Glutamatergic neuron (in vitro differentiated cells): ENCODE results near the gene FAM107B. TPM values are rescaled to one million over a fixed set of nuclear protein-coding genes. Genes with fewer than 3 reads are reported as not detected.

Experiments
- DNase-seq: peaks from one replicate; pipeline ENCODE4 v3.0.0; 2022
- H3K27ac Mint-ChIP-seq: one replicate; pipeline ENCODE4 v1.8.0; 2020; ENCODE audit warnings: mild to moderate bottlenecking, mixed read lengths, inconsistent platforms; ENCODE audit not compliant: unreplicated experiment
- H3K27me3 Mint-ChIP-seq: one replicate; pipeline ENCODE4 v1.8.0; 2020; ENCODE audit warnings: mild to moderate bottlenecking, moderate library complexity, mixed read lengths, inconsistent platforms; ENCODE audit not compliant: unreplicated experiment
- H3K36me3 Mint-ChIP-seq: one replicate; pipeline ENCODE4 v1.8.0; 2020; ENCODE audit warnings: mild to moderate bottlenecking, mixed read lengths, inconsistent platforms; ENCODE audit not compliant: unreplicated experiment
- H3K4me1 Mint-ChIP-seq: one replicate; pipeline ENCODE4 v1.8.0; 2020; ENCODE audit warnings: mild to moderate bottlenecking, low read depth, mixed read lengths, inconsistent platforms; ENCODE audit not compliant: unreplicated experiment
- H3K4me3 Mint-ChIP-seq: one replicate; pipeline ENCODE4 v1.8.0; 2020; ENCODE audit warnings: mild to moderate bottlenecking, mixed read lengths, inconsistent platforms; ENCODE audit not compliant: unreplicated experiment
- H3K9me3 Mint-ChIP-seq: one replicate; pipeline ENCODE4 v1.8.0; 2020; ENCODE audit warnings: mild to moderate bottlenecking, moderate library complexity, mixed read lengths, inconsistent platforms; ENCODE audit not compliant: unreplicated experiment
- CTCF ChIP-seq: fragments of 200-600 bp; sonication (generic); IDR thresholded peaks from one replicate; pipeline ENCODE4 v1.5.0; 2021; ENCODE audit not compliant: partially characterized antibody, unreplicated experiment
- total RNA-seq: library from RNA; stranded (reverse); fragmentation: NEBNext Ultra II Directional; extraction: Animal tissue kit (Norgen Biotek cat#: 25700); gene quantifications from one replicate; pipeline ENCODE4 v1.2.1, GENCODE V29; 2021; ENCODE audit not compliant: unreplicated experiment

FAM107B gene
- total RNA-seq, 1 donor from 2014 or later = 88.6 TPM

GRCh38 chr10:14502431-14502830 lies 272.3 kb downstream of the FAM107B start:
- H3K27me3 Mint-ChIP-seq = peaks cover 4% of the 10 kb centered on the region
- no peak overlapping the region for H3K27ac Mint-ChIP-seq

GRCh38 chr10:14500172-14500765 lies 274.4 kb downstream of the FAM107B start:
- no peak overlapping the region for H3K4me3 Mint-ChIP-seq
- TF ChIP-seq CTCF = no peak
- no peak for DNase-seq
- H3K9me3 Mint-ChIP-seq = no peaks in the 10 kb centered on the region
- no peak overlapping the region for H3K27ac Mint-ChIP-seq
- H3K4me1 Mint-ChIP-seq = no peaks in the 10 kb centered on the region
- no peaks in the 10 kb centered on the region for H3K36me3 Mint-ChIP-seq
- no peaks in the 10 kb centered on the region for H3K27me3 Mint-ChIP-seq

More at GRCh38 chr10:14502431-14502830, 272.3 kb downstream of the FAM107B start:
- H3K4me3 Mint-ChIP-seq = no peak overlapping the region
- no peaks in the 10 kb centered on the region for H3K36me3 Mint-ChIP-seq
- no peak for DNase-seq
- H3K9me3 Mint-ChIP-seq = no peaks in the 10 kb centered on the region
- TF ChIP-seq CTCF = no peak
- no peaks in the 10 kb centered on the region for H3K4me1 Mint-ChIP-seq

- Mint-ChIP-seq H3K27ac (no peak overlapping the region), H3K9me3 (no peaks in the 10 kb centered on the region), H3K36me3 (no peaks in the 10 kb centered on the region), H3K27me3 (no peaks in the 10 kb centered on the region), H3K4me3 (no peak overlapping the region), H3K4me1 (no peaks in the 10 kb centered on the region)
- no peak for TF ChIP-seq CTCF
- no peak for DNase-seq
Observed at GRCh38 chr10:14499601-14499904, 275.1 kb downstream of the FAM107B start.

GRCh38 chr10:14498326-14498725 lies 276.4 kb downstream of the FAM107B start:
- Mint-ChIP-seq H3K36me3 (no peaks in the 10 kb centered on the region), H3K27ac (no peak overlapping the region), H3K4me1 (no peaks in the 10 kb centered on the region), H3K27me3 (no peaks in the 10 kb centered on the region), H3K4me3 (no peak overlapping the region), H3K9me3 (no peaks in the 10 kb centered on the region)
- DNase-seq = no peak
- no peak for TF ChIP-seq CTCF

- DNase-seq = no peak
- H3K9me3 Mint-ChIP-seq = no peaks in the 10 kb centered on the region
- no peaks in the 10 kb centered on the region for H3K27me3 Mint-ChIP-seq
- H3K4me1 Mint-ChIP-seq = no peaks in the 10 kb centered on the region
- H3K4me3 Mint-ChIP-seq = no peak overlapping the region
- TF ChIP-seq CTCF = no peak
- no peaks in the 10 kb centered on the region for H3K36me3 Mint-ChIP-seq
- H3K27ac Mint-ChIP-seq = no peak overlapping the region
Observed at GRCh38 chr10:14491811-14492210, 282.9 kb downstream of the FAM107B start.
